ENCODE measurements around the gene DUSP10.

Gene DUSP10

GRCh38 chr1:221694109-221694508 is 47.8 kb downstream of the DUSP10 start:
- no peaks in the 10 kb centered on the region for H3K4me1 ChIP-seq (ENCODE audit: control insufficient read depth, insufficient read depth, low read length)
- H3K36me3 ChIP-seq (ENCODE audit: control insufficient read depth, insufficient read depth, low read length), result no peaks in the 10 kb centered on the region
- no peaks in the 10 kb centered on the region for H3K9me3 ChIP-seq (ENCODE audit: control insufficient read depth, insufficient read depth, low read length)
- no peaks in the 10 kb centered on the region for H3K27me3 ChIP-seq (ENCODE audit: control insufficient read depth, insufficient read depth, low read length)
- no peak overlapping the region for H3K9ac ChIP-seq (ENCODE audit: low read depth, low read length)
- H3K4me3 ChIP-seq (ENCODE audit: low read depth, low read length), result no peak overlapping the region

- H3K4me1 ChIP-seq (ENCODE audit: control insufficient read depth, insufficient read depth, low read length), result no peaks in the 10 kb centered on the region
- H3K27me3 ChIP-seq (ENCODE audit: control insufficient read depth, insufficient read depth, low read length), result no peaks in the 10 kb centered on the region
- H3K9ac ChIP-seq (ENCODE audit: low read depth, low read length), result no peak overlapping the region
- H3K4me3 ChIP-seq (ENCODE audit: low read depth, low read length), result no peak overlapping the region
- H3K9me3 ChIP-seq (ENCODE audit: control insufficient read depth, insufficient read depth, low read length), result no peaks in the 10 kb centered on the region
- no peaks in the 10 kb centered on the region for H3K36me3 ChIP-seq (ENCODE audit: control insufficient read depth, insufficient read depth, low read length)
These were observed 48.8 kb downstream of the DUSP10 start for GRCh38 chr1:221693087-221693486.

DNA sequence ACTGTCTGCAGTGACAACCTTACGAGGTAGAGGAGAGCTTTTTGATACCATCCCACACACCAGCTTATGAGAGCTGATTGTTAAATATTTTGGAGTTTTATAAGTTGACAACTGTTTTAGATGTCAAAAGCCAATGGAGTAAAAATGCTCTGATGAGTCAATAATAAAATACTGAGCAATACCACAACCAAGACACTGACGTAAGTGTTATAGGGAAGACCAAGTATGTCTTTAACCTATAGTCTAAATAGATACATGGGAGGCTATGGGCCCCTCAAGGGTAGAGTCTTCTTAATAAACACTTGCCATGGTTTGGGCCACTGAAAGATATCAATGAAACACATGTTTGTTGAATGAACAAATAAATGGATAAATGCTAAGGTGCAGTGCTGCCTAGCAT is 49.2 kb downstream of the DUSP10 start:
- Histone ChIP-seq H3K36me3 (ENCODE audit: control insufficient read depth, insufficient read depth, low read length) (no peaks in the 10 kb centered on the region), H3K4me1 (ENCODE audit: control insufficient read depth, insufficient read depth, low read length) (no peaks in the 10 kb centered on the region), H3K4me3 (ENCODE audit: low read depth, low read length) (no peak overlapping the region), H3K9ac (ENCODE audit: low read depth, low read length) (no peak overlapping the region), H3K9me3 (ENCODE audit: control insufficient read depth, insufficient read depth, low read length) (no peaks in the 10 kb centered on the region), H3K27me3 (ENCODE audit: control insufficient read depth, insufficient read depth, low read length) (no peaks in the 10 kb centered on the region)

- Histone ChIP-seq H3K9me3 (ENCODE audit: control insufficient read depth, insufficient read depth, low read length) (no peaks in the 10 kb centered on the region), H3K27me3 (ENCODE audit: control insufficient read depth, insufficient read depth, low read length) (no peaks in the 10 kb centered on the region), H3K36me3 (ENCODE audit: control insufficient read depth, insufficient read depth, low read length) (no peaks in the 10 kb centered on the region), H3K4me1 (ENCODE audit: control insufficient read depth, insufficient read depth, low read length) (no peaks in the 10 kb centered on the region), H3K4me3 (ENCODE audit: low read depth, low read length) (no peak overlapping the region), H3K9ac (ENCODE audit: low read depth, low read length) (no peak overlapping the region)
These were observed 50.6 kb downstream of the DUSP10 start for GRCh38 chr1:221691261-221691660.

DNA sequence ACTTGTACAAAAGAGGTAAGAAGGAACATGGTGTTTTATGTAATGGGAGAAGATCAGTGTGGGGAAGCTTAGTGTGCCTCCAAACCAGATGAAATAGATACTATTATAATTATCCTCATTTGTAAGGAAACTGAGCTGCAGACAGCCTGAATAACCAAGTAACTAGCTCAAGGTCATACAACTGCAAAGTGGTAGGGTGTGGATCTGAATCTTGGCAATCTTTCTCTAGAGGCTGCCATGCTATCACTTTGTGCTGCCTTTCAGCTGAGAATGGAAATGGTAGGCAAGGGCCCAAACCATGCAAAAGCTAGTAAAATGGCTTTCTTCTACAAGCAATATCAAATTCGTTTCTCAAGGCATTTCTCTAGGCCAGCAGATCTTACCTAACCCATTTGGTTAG is 51.0 kb downstream of the DUSP10 start:
- Histone ChIP-seq H3K4me1 (ENCODE audit: control insufficient read depth, insufficient read depth, low read length) (no peaks in the 10 kb centered on the region), H3K9ac (ENCODE audit: low read depth, low read length) (no peak overlapping the region), H3K4me3 (ENCODE audit: low read depth, low read length) (no peak overlapping the region), H3K27me3 (ENCODE audit: control insufficient read depth, insufficient read depth, low read length) (no peaks in the 10 kb centered on the region), H3K36me3 (ENCODE audit: control insufficient read depth, insufficient read depth, low read length) (no peaks in the 10 kb centered on the region), H3K9me3 (ENCODE audit: control insufficient read depth, insufficient read depth, low read length) (no peaks in the 10 kb centered on the region)

DNA sequence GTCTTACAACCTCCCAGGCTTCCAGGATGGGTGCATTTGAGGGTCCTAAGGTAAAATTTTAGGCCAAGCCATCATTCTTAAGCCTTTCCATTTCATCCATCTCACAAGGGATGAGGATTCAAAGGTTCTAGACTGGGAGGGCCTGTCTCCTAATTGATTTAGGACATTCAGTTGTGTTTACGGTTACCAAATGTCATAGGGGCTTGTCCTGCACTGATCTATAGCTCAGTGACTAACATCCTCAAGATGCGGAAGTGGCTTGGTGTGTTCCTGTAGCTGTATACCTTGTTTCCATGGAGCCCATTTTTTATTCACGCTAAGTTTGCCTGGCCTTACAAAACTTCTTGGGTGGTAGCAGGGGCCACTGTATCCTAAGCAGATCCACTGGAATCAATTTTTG is 52.8 kb downstream of the DUSP10 start:
- H3K36me3 ChIP-seq (ENCODE audit: control insufficient read depth, insufficient read depth, low read length), result no peaks in the 10 kb centered on the region
- H3K4me1 ChIP-seq (ENCODE audit: control insufficient read depth, insufficient read depth, low read length), result no peaks in the 10 kb centered on the region
- H3K9ac ChIP-seq (ENCODE audit: low read depth, low read length), result no peak overlapping the region
- no peaks in the 10 kb centered on the region for H3K9me3 ChIP-seq (ENCODE audit: control insufficient read depth, insufficient read depth, low read length)
- no peak overlapping the region for H3K4me3 ChIP-seq (ENCODE audit: low read depth, low read length)
- H3K27me3 ChIP-seq (ENCODE audit: control insufficient read depth, insufficient read depth, low read length), result no peaks in the 10 kb centered on the region

DNA sequence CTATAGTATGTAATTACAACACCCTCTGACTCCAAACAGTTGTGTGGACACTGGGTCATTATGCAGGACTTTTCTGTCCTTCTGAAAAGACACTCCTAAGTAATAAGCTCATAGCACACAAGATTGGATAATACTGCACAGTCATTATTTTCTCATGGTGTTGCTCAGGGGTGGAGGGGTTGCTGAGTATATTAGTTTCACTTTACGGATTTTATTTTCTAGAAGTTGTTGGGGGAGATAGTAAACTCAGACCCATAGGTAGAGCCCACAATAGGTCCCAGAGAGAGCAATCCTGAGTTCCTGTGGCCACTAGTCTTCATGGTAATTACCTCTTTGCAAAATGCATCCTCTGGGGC is 53.4 kb downstream of the DUSP10 start:
- no peaks in the 10 kb centered on the region for H3K27me3 ChIP-seq (ENCODE audit: control insufficient read depth, insufficient read depth, low read length)
- no peaks in the 10 kb centered on the region for H3K4me1 ChIP-seq (ENCODE audit: control insufficient read depth, insufficient read depth, low read length)
- H3K9ac ChIP-seq (ENCODE audit: low read depth, low read length), result no peak overlapping the region
- no peak overlapping the region for H3K4me3 ChIP-seq (ENCODE audit: low read depth, low read length)
- H3K9me3 ChIP-seq (ENCODE audit: control insufficient read depth, insufficient read depth, low read length), result no peaks in the 10 kb centered on the region
- no peaks in the 10 kb centered on the region for H3K36me3 ChIP-seq (ENCODE audit: control insufficient read depth, insufficient read depth, low read length)

DNA sequence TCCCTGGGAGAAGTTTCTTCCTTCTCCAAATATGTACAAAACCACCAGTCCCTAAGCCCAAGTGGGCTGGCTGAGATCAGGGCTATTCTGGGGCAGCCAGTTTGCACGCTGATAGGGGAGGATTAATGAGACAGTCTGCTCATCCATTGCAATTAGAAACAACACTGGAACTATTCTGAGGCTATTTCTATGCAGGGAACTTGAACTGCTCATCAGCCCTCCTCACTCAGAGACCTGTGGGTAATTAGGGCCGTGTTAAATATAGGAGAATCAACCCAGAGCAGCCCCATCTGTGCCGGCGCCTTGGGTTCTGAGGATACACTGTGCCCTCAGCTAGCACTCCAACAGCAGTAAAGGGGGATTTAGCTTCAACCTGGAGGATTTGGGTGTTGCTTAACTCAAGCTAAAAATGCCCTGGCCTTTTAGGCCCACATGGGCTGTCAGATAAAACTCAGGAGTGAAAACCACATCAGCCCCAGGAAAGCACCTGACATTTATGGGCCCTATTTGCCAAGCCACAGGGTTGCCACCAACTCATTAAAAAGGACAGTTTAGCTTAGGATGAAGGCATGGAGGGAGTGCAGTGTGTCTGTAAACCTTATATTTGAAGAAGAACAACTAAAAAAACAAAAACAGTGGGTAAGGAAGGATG is 53.9 kb downstream of the DUSP10 start:
- Histone ChIP-seq H3K9ac (ENCODE audit: low read depth, low read length) (no peak overlapping the region), H3K36me3 (ENCODE audit: control insufficient read depth, insufficient read depth, low read length) (no peaks in the 10 kb centered on the region), H3K4me3 (ENCODE audit: low read depth, low read length) (no peak overlapping the region), H3K27me3 (ENCODE audit: control insufficient read depth, insufficient read depth, low read length) (no peaks in the 10 kb centered on the region), H3K9me3 (ENCODE audit: control insufficient read depth, insufficient read depth, low read length) (no peaks in the 10 kb centered on the region), H3K4me1 (ENCODE audit: control insufficient read depth, insufficient read depth, low read length) (no peaks in the 10 kb centered on the region)

DNA sequence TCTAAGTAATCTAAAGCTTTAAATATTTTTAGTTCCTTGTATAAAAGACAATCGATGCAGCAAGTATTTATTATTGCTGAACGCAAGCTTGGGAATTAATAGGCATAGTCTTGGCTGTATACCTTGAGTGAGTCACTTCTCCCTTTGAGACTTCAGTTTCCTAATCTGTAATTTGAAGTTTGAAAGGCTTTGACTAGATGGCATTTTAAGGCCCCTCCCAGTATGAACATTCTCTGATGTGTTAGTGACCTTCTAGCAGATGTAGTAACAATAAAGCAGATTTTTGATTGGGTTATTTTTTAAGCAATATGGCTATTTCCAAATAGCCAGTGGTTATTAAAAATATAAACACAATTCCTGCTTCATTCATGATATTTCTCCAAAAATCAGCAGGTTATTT is 58.2 kb downstream of the DUSP10 start:
- Histone ChIP-seq H3K27me3 (ENCODE audit: control insufficient read depth, insufficient read depth, low read length) (no peaks in the 10 kb centered on the region), H3K4me1 (ENCODE audit: control insufficient read depth, insufficient read depth, low read length) (no peaks in the 10 kb centered on the region), H3K9me3 (ENCODE audit: control insufficient read depth, insufficient read depth, low read length) (no peaks in the 10 kb centered on the region), H3K9ac (ENCODE audit: low read depth, low read length) (no peak overlapping the region), H3K36me3 (ENCODE audit: control insufficient read depth, insufficient read depth, low read length) (no peaks in the 10 kb centered on the region), H3K4me3 (ENCODE audit: low read depth, low read length) (no peak overlapping the region)

- Histone ChIP-seq H3K9ac (ENCODE audit: low read depth, low read length) (no peak overlapping the region), H3K4me1 (ENCODE audit: control insufficient read depth, insufficient read depth, low read length) (no peaks in the 10 kb centered on the region), H3K27me3 (ENCODE audit: control insufficient read depth, insufficient read depth, low read length) (no peaks in the 10 kb centered on the region), H3K4me3 (ENCODE audit: low read depth, low read length) (no peak overlapping the region), H3K36me3 (ENCODE audit: control insufficient read depth, insufficient read depth, low read length) (no peaks in the 10 kb centered on the region), H3K9me3 (ENCODE audit: control insufficient read depth, insufficient read depth, low read length) (no peaks in the 10 kb centered on the region)
These were observed 61.8 kb downstream of the DUSP10 start for GRCh38 chr1:221680085-221680484.

DNA sequence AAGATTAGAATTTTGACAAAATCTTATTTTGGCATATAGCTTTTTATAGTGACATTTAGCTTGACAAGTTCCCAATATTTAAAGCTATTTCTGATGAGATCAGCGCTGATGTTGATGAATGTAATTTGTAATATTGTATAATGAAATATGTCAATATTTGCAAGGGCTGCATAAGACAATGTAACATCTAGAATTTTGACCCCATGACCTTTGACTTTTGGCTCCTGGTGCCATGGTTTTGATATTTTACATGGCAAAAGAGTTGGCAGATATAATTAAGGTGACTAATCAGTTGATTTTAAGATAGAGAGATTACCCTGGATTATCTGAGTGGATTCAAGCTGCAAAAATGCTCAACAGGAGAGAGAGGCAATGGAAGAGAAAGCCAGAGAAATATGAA is 63.9 kb downstream of the DUSP10 start:
- Histone ChIP-seq H3K4me1 (ENCODE audit: control insufficient read depth, insufficient read depth, low read length) (no peaks in the 10 kb centered on the region), H3K27me3 (ENCODE audit: control insufficient read depth, insufficient read depth, low read length) (no peaks in the 10 kb centered on the region), H3K9ac (ENCODE audit: low read depth, low read length) (no peak overlapping the region), H3K4me3 (ENCODE audit: low read depth, low read length) (no peak overlapping the region), H3K9me3 (ENCODE audit: control insufficient read depth, insufficient read depth, low read length) (no peaks in the 10 kb centered on the region), H3K36me3 (ENCODE audit: control insufficient read depth, insufficient read depth, low read length) (no peaks in the 10 kb centered on the region)

GRCh38 chr1:221675880-221676800 is 65.7 kb downstream of the DUSP10 start:
- no peak overlapping the region for H3K9ac ChIP-seq (ENCODE audit: low read depth, low read length)
- H3K9me3 ChIP-seq (ENCODE audit: control insufficient read depth, insufficient read depth, low read length), result no peaks in the 10 kb centered on the region
- H3K4me1 ChIP-seq (ENCODE audit: control insufficient read depth, insufficient read depth, low read length), result no peaks in the 10 kb centered on the region
- no peak overlapping the region for H3K4me3 ChIP-seq (ENCODE audit: low read depth, low read length)
- H3K36me3 ChIP-seq (ENCODE audit: control insufficient read depth, insufficient read depth, low read length), result no peaks in the 10 kb centered on the region
- H3K27me3 ChIP-seq (ENCODE audit: control insufficient read depth, insufficient read depth, low read length), result no peaks in the 10 kb centered on the region

Data from iPS-15b (cell line).